Nucleus accumbens (tissue), 56 donors: Measurements from ENCODE around the gene HIP1R.

ENCODE experiments used
- DNase-seq, 56 donors: peaks; one replicate each; lab custom pipeline; 2025; lab: John Stamatoyannopoulos, UW

HIP1R gene

GRCh38 chr12:122909442-122910288 lies 74.4 kb downstream of the HIP1R start:
- DNase-seq = peak in 48 of 56 donors; percentile 11 to 82 (median 63)
